GM15510 (cell line): Measurements from ENCODE around the gene FXYD7.

ENCODE experiments used
- POLR2A ChIP-seq: IDR thresholded peaks from 3 replicates; pipeline ENCODE4 v1.6.1; 2011; ENCODE audit warnings: borderline replicate concordance; ENCODE audit not compliant: insufficient read length; ENCODE audit errors: extremely low read depth

Gene FXYD7

GRCh38 chr19:35106898-35107541 is 36.0 kb upstream of the FXYD7 start:
- no peak for TF ChIP-seq POLR2A

GRCh38 chr19:35107545-35107944 is 35.5 kb upstream of the FXYD7 start:
- TF ChIP-seq POLR2A: no peak

GRCh38 chr19:35108730-35109129 is 34.3 kb upstream of the FXYD7 start:
- no peak for TF ChIP-seq POLR2A

GRCh38 chr19:35109395-35110112 is 33.5 kb upstream of the FXYD7 start:
- TF ChIP-seq POLR2A: no peak

- no peak for TF ChIP-seq POLR2A
Measured at GRCh38 chr19:35110974-35111373, 32.1 kb upstream of the FXYD7 start.

GRCh38 chr19:35112995-35113688 is 29.9 kb upstream of the FXYD7 start:
- TF ChIP-seq POLR2A: no peak

GRCh38 chr19:35114353-35115176 is 28.5 kb upstream of the FXYD7 start:
- TF ChIP-seq POLR2A: no peak

- TF ChIP-seq POLR2A: no peak
Measured at GRCh38 chr19:35115177-35115951, 27.7 kb upstream of the FXYD7 start, which contains the start of gene FXYD3. Gene FXYD3, plus strand, starts transcription at chr19:35115823. Its CDS starts 3,554 bp downstream, at chr19:35119377.

- TF ChIP-seq POLR2A: no peak
Measured at GRCh38 chr19:35116072-35116801, 26.8 kb upstream of the FXYD7 start.

- no peak for TF ChIP-seq POLR2A
Measured at GRCh38 chr19:35117116-35117515, 25.9 kb upstream of the FXYD7 start.

- no peak for TF ChIP-seq POLR2A
Measured at GRCh38 chr19:35117799-35118198, 25.3 kb upstream of the FXYD7 start.

- TF ChIP-seq POLR2A: no peak
Measured at GRCh38 chr19:35118268-35119020, 24.6 kb upstream of the FXYD7 start.

GRCh38 chr19:35119091-35119490 is 24.0 kb upstream of the FXYD7 start:
- no peak for TF ChIP-seq POLR2A
